ENCODE data around the gene MST1. TPM values are rescaled to one million over a fixed set of nuclear protein-coding genes. Genes with fewer than 3 reads are reported as not detected.
A peak's percentile ranks its signal among the peaks of the same experiment; 100 is the strongest.
"Not testable (repeated sequence)": the region's sequence is repeated elsewhere in the genome, so short reads cannot be mapped to it uniquely, and the experiment has no call there.

MST1 gene
- total RNA-seq, 1 donor from 2014 or later: 5.5 TPM

DNA sequence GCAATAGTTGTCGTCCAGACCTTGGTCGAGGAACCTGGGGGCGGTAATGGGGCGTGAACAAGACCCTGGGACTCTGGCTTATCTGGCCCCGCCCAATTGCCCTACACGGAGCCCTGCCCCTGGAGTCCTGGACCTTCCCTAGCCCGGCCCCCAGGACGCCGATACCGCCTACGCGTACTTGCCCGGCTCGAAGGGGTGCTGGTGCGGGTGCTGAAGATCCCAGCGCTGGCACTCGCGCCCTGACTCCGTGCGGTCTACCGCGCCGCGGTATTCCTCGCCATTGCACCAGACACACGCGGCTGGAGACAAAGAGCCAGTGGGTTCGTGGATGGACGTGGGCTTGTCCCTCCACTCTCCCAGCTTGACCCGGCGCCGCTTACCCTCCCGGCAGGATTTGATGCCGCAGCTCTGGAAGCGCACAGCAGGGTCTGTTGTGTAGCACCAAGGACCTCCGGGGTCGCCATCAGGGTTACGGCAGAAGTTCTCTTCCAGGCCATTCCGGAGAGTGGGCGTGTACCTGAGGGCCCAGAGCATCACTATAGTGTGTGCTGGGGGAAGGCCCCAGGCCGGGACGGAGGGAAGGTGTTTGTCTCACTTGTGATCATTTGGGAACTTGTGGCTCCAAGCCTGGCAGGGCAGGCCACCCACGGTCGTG lies 2.4 kb downstream of the MST1 start:
- H3K4me3 ChIP-seq (ENCODE audit: low read depth, low read length): peak overlapping the region; percentile 45
- not testable (repeated sequence) for DNase-seq (ENCODE audit: low read depth)

GRCh38 chr3:49686346-49686745 lies 2.9 kb downstream of the MST1 start:
- DNase-seq (ENCODE audit: low read depth): not testable (repeated sequence)
- H3K4me3 ChIP-seq (ENCODE audit: low read depth, low read length): peak overlapping the region; percentile 45

DNA sequence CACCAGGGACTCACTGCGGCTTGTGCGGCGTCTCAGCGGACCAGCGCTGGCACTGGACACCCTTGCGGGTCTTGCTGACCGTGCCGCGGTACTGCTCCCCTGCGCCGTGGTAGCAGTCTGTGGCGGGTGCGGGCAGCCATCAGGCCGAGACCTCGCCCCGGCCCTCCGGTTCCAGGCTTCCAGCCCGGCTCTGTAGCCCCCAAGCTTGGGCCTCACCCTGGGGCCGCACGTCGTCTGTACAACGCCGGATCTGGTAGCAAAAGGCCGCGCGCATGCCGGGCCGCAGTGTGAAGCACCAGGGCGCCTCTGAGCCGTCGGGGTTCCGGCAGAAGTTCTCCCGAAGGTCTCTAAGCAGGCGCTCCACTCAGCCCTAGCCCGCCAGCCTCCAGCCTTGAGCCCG lies 3.4 kb downstream of the MST1 start:
- DNase-seq (ENCODE audit: low read depth); H3K4me3 ChIP-seq (ENCODE audit: low read depth, low read length): not testable (repeated sequence)

- H3K4me3 ChIP-seq (ENCODE audit: low read depth, low read length); DNase-seq (ENCODE audit: low read depth): not testable (repeated sequence)
Measured at GRCh38 chr3:49685103-49685502, 4.2 kb downstream of the MST1 start.

GRCh38 chr3:49684453-49684852 lies 4.8 kb downstream of the MST1 start:
- H3K4me3 ChIP-seq (ENCODE audit: low read depth, low read length); DNase-seq (ENCODE audit: low read depth): not testable (repeated sequence)

- TF ChIP-seq, protein P1, sequence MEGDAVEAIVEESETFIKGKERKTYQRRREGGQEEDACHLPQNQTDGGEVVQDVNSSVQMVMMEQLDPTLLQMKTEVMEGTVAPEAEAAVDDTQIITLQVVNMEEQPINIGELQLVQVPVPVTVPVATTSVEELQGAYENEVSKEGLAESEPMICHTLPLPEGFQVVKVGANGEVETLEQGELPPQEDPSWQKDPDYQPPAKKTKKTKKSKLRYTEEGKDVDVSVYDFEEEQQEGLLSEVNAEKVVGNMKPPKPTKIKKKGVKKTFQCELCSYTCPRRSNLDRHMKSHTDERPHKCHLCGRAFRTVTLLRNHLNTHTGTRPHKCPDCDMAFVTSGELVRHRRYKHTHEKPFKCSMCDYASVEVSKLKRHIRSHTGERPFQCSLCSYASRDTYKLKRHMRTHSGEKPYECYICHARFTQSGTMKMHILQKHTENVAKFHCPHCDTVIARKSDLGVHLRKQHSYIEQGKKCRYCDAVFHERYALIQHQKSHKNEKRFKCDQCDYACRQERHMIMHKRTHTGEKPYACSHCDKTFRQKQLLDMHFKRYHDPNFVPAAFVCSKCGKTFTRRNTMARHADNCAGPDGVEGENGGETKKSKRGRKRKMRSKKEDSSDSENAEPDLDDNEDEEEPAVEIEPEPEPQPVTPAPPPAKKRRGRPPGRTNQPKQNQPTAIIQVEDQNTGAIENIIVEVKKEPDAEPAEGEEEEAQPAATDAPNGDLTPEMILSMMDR (conservative IDR thresholded peaks at IDR 0.05; ENCODE audit: low read depth, low read length): no peak
- no peak overlapping the region for H3K4me3 ChIP-seq (ENCODE audit: low read depth, low read length)
- no peak for DNase-seq (ENCODE audit: low read depth)
Measured at GRCh38 chr3:49683162-49683561, 6.1 kb downstream of the MST1 start.

GRCh38 chr3:49681543-49681942 lies 7.7 kb downstream of the MST1 start:
- TF ChIP-seq, protein P1 (conservative IDR thresholded peaks at IDR 0.05; ENCODE audit: low read depth, low read length): no peak
- H3K4me3 ChIP-seq (ENCODE audit: low read depth, low read length): no peak overlapping the region
- no peak for DNase-seq (ENCODE audit: low read depth)

DNA sequence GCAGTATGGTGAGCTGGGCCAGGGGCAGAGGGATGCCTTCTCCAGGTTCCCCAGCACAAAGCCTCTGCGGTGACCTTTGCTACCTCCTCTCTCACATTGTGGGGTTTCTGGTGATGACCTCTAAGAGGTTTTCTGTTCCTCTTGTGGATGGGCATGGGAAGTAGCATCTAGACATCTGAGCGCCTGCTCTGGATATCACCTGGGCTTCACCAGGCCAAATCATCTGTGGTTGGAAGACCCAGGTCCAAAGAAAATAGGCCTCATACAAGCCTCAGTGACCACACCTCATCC lies 8.1 kb downstream of the MST1 start:
- H3K4me3 ChIP-seq (ENCODE audit: low read depth, low read length): no peak overlapping the region
- DNase-seq (ENCODE audit: low read depth): no peak
- TF ChIP-seq, protein P1 (conservative IDR thresholded peaks at IDR 0.05; ENCODE audit: low read depth, low read length): no peak

DNA sequence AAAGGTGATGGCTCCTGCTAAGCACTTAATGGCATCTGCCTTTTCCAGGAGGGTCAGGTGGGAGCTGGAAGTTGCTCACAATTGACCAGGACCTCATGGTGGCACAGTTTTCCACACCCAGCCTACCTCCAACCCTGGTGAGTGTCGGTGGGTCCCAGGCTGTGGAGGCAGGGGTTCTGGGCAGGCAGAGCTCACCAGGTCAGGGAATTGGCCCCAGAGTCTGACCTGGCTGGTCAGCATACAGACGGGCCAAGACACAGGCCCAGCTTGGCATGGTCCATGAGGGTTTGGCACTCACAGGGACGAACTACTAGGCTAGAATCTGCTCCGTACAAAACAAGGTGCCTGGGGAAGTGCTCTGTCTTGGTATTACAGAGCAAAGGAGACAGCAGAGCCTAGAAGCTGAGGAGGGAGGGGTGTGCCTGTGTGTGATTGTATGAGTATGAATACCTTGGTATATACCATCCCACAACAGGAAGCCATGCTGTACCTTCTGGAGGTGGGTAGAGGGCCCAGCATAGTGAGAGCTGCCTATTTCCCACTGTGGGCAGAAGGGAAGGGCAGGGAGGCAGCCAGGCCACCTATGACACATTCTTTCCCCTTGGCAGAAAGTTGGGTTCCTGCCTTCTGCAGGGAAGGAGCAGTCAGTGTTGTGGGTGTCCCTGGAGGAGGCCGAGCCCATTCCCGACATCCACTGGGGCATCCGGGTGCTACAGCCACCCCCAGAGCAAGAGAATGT lies 8.6 kb downstream of the MST1 start:
- H3K4me3 ChIP-seq (ENCODE audit: low read depth, low read length): no peak overlapping the region
- TF ChIP-seq, protein P1 (conservative IDR thresholded peaks at IDR 0.05; ENCODE audit: low read depth, low read length): no peak
- no peak for DNase-seq (ENCODE audit: low read depth)

GRCh38 chr3:49675912-49676311 lies 13.4 kb downstream of the MST1 start:
- TF ChIP-seq, protein P1 (conservative IDR thresholded peaks at IDR 0.05; ENCODE audit: low read depth, low read length): no peak
- DNase-seq (ENCODE audit: low read depth): no peak
- H3K4me3 ChIP-seq (ENCODE audit: low read depth, low read length): no peak overlapping the region
